HCT116 (cell line): Measurements from ENCODE around the gene ITSN1. TPM values are rescaled to one million over a fixed set of nuclear protein-coding genes. Genes with fewer than 3 reads are reported as not detected.

Experiments used
- ATAC-seq: fragments of 200-7000 bp; cut with Tn5 transposase; 2 replicates; pipeline ENCODE4 v1.9.1; 2020; ENCODE audit warnings: mild to moderate bottlenecking, moderate library complexity
- BruUV-seq: library from RNA; stranded (reverse); fragments of 400-500 nt; replicated peaks from 2 replicates; lab custom pipeline; 2021; lab: Mats Ljungman, UMichigan
- CTCF ChIA-PET: fragments of 300-600 bp; sonication (Branson Sonifier 250); formaldehyde crosslinking; loops from one replicate; lab custom pipeline; 2021; ENCODE audit warnings: antibody characterized with exemption; lab: Charles Lee
- POLR2A ChIA-PET: fragments of 300-600, 350-600 bp; sonication (Branson Sonifier 250); formaldehyde crosslinking; loops from one replicate; lab custom pipeline; 2021; ENCODE audit warnings: antibody characterized with exemption; lab: Charles Lee
- RAD21 ChIA-PET, 2 experiments: fragments of 300-600 bp; sonication (Branson Sonifier 250); formaldehyde crosslinking; loops; one replicate each; lab custom pipeline; 2023; ENCODE audit warnings: low total read pairs in 2 of 2; ENCODE audit not compliant: uncharacterized antibody in 2 of 2, unreplicated experiment in 2 of 2, low non-redundant PET in 1 of 2; lab: Charles Lee
- DNase-seq: peaks from one replicate; pipeline ENCODE4 v3.0.0-alpha.2; 2010; ENCODE audit warnings: low read depth, low spot score
- H2AFZ ChIP-seq: fragments of 200-600 bp; shearing (Covaris generic), sonication (generic); 2 replicates; pipeline ENCODE4 v1.6.1; 2017; ENCODE audit warnings: low read depth, mixed run types, mixed read lengths, antibody characterized with exemption, low read length; ENCODE audit not compliant: poor library complexity, severe bottlenecking
- H3K27ac ChIP-seq: 2 replicates; pipeline ENCODE4 v1.5.1; 2012; ENCODE audit warnings: low read depth, low read length
- H3K27me3 ChIP-seq: fragments of 200-600 bp; sonication (generic); 2 replicates; pipeline ENCODE4 v1.6.1; 2016; ENCODE audit warnings: mixed run types, low read length, mixed read lengths; ENCODE audit not compliant: insufficient read depth
- H3K36me3 ChIP-seq, 2 experiments: fragments of 200-500 bp in 1 of 2; fragments of 200-600 bp in 1 of 2; sonication (Bioruptor generic) in 1 of 2; sonication (generic) in 1 of 2; 2 replicates each; pipeline versions ENCODE4 v1.5.1 to v1.6.1; 2014 to 2016; ENCODE audit warnings: low read length in 2 of 2, inconsistent platforms in 1 of 2, mixed read lengths in 1 of 2, mixed run types in 1 of 2; ENCODE audit not compliant: insufficient read depth in 2 of 2, control insufficient read depth in 1 of 2
- H3K4me1 ChIP-seq, 2 experiments: fragments of 200-600 bp in 1 of 2; sonication (generic) in 1 of 2; 2 replicates each; pipeline versions ENCODE4 v1.5.1 to v1.6.1; 2012 to 2017; ENCODE audit warnings: low read length in 2 of 2, inconsistent platforms in 1 of 2, mild to moderate bottlenecking in 1 of 2, mixed read lengths in 1 of 2, mixed run types in 1 of 2, moderate library complexity in 1 of 2; ENCODE audit not compliant: insufficient read depth in 2 of 2, control insufficient read depth in 1 of 2
- H3K4me2 ChIP-seq: fragments of 200-600 bp; sonication (generic); 2 replicates; pipeline ENCODE4 v1.6.1; 2017; ENCODE audit warnings: mixed run types, low read length, mixed read lengths
- H3K4me3 ChIP-seq, 2 experiments: fragments of 200-600 bp in 1 of 2; sonication (generic) in 1 of 2; replicated peaks in 1 of 2; 2 replicates each; pipeline ENCODE4 v1.5.1; 2011 to 2016; ENCODE audit warnings: low read length in 2 of 2, control low read depth in 1 of 2, low read depth in 1 of 2, mild to moderate bottlenecking in 1 of 2, mixed read lengths in 1 of 2, mixed run types in 1 of 2
- H3K79me2 ChIP-seq: fragments of 200-600 bp; sonication (generic); 2 replicates; pipeline ENCODE4 v1.6.1; 2017; ENCODE audit warnings: mild to moderate bottlenecking, mixed run types, low read length, moderate library complexity, mixed read lengths; ENCODE audit not compliant: insufficient read depth
- H3K9ac ChIP-seq: fragments of 200-600 bp; sonication (generic); 2 replicates; pipeline ENCODE4 v1.6.1; 2016; ENCODE audit warnings: low read length, mixed read lengths
- H3K9me2 ChIP-seq: fragments of 200-600 bp; sonication (generic), shearing (Covaris generic); 2 replicates; pipeline ENCODE4 v1.6.1; 2017; ENCODE audit warnings: mixed run types, mild to moderate bottlenecking, moderate library complexity; ENCODE audit not compliant: insufficient read depth
- H3K9me3 ChIP-seq, 2 experiments: fragments of 200-500 bp in 1 of 2; fragments of 200-600 bp in 1 of 2; sonication (Bioruptor generic) in 1 of 2; sonication (generic) in 1 of 2; 2 replicates each; pipeline ENCODE4 v1.6.1; 2014 to 2017; ENCODE audit warnings: low read length in 2 of 2, mixed read lengths in 2 of 2, inconsistent platforms in 1 of 2, low read depth in 1 of 2, mild to moderate bottlenecking in 1 of 2, mixed run types in 1 of 2, moderate library complexity in 1 of 2; ENCODE audit not compliant: control insufficient read depth in 1 of 2, insufficient read depth in 1 of 2
- H4K20me1 ChIP-seq: fragments of 200-600 bp; sonication (generic), shearing (Covaris generic); 2 replicates; pipeline ENCODE4 v1.6.1; 2017; ENCODE audit warnings: mixed run types, mild to moderate bottlenecking, moderate library complexity; ENCODE audit not compliant: insufficient read depth
- ATF3 ChIP-seq: IDR thresholded peaks from 2 replicates; pipeline ENCODE4 v1.6.1; 2012
- CBX3 ChIP-seq: IDR thresholded peaks from 2 replicates; pipeline ENCODE4 v1.6.1; 2012; ENCODE audit warnings: low read depth
- CEBPB ChIP-seq: IDR thresholded peaks from 2 replicates; pipeline ENCODE4 v1.6.1; 2012; ENCODE audit warnings: low read depth
- EGR1 ChIP-seq: IDR thresholded peaks from 2 replicates; pipeline ENCODE4 v1.6.1; 2012; ENCODE audit warnings: low read depth
- EZH2 ChIP-seq: fragments of 200-600 bp; sonication (generic); IDR thresholded peaks from 2 replicates; pipeline ENCODE4 v1.6.1; 2017; ENCODE audit warnings: antibody characterized with exemption, mixed run types
- EZH2phosphoT487 ChIP-seq: fragments of 200-600 bp; IDR thresholded peaks from 2 replicates; pipeline ENCODE4 v1.6.1; 2018; ENCODE audit warnings: antibody characterized with exemption, borderline replicate concordance
- FOSL1 ChIP-seq: IDR thresholded peaks from 2 replicates; pipeline ENCODE4 v1.6.1; 2012; ENCODE audit warnings: low read depth
- MAX ChIP-seq: IDR thresholded peaks from 2 replicates; pipeline ENCODE4 v1.6.1; 2012
- RAD21 ChIP-seq: IDR thresholded peaks from 2 replicates; pipeline ENCODE4 v1.6.1; 2012; ENCODE audit warnings: low read depth, mild to moderate bottlenecking
- REST ChIP-seq: IDR thresholded peaks from 2 replicates; pipeline ENCODE4 v1.6.1; 2012; ENCODE audit warnings: low read depth
- SIN3A ChIP-seq: IDR thresholded peaks from 2 replicates; pipeline ENCODE4 v1.6.1; 2012; ENCODE audit warnings: low read depth
- SP1 ChIP-seq: IDR thresholded peaks from 2 replicates; pipeline ENCODE4 v1.6.1; 2012; ENCODE audit warnings: low read depth
- SRF ChIP-seq: IDR thresholded peaks from 2 replicates; pipeline ENCODE4 v1.6.1; 2012; ENCODE audit warnings: low read depth
- YY1 ChIP-seq: IDR thresholded peaks from 2 replicates; pipeline ENCODE4 v1.6.1; 2011; ENCODE audit warnings: low read length, low read depth, moderate library complexity, mild to moderate bottlenecking; ENCODE audit not compliant: insufficient replicate concordance; ENCODE audit errors: extremely low read depth
- ZBTB33 ChIP-seq: IDR thresholded peaks from 2 replicates; pipeline ENCODE4 v1.6.1; 2011; ENCODE audit warnings: mild to moderate bottlenecking, low read length, moderate library complexity; ENCODE audit not compliant: insufficient replicate concordance; ENCODE audit errors: extremely low read depth
- ZFX ChIP-seq: fragments of 450-650 bp; IDR thresholded peaks from 2 replicates; pipeline ENCODE4 v1.6.1; 2017
- intact Hi-C: fragments of 100-400 bp; cut with micrococcal nuclease; formaldehyde crosslinking; loops from 2 replicates; pipeline ENCODE4 v1.10.0; 2022
- total RNA-seq: library from RNA; stranded (reverse); gene quantifications from one replicate; pipeline ENCODE4 v1.2.1, GENCODE V29; 2021; ENCODE audit not compliant: unreplicated experiment

Gene ITSN1
- total RNA-seq, 1 experiment from 2014 or later, result 25.8 TPM

- DNase-seq (no peak), ATAC-seq (no peak)
- Histone ChIP-seq H3K36me3 (no peaks in the 10 kb centered on the region), H3K9me2 (no peaks in the 10 kb centered on the region), H4K20me1 (no peaks in the 10 kb centered on the region), H3K27me3 (no peaks in the 10 kb centered on the region), H3K79me2 (no peaks in the 10 kb centered on the region), H3K4me1 (0 out of 4 replicates have a peak, but pooled peaks cover 0 to 3% of the 10 kb centered on the region in 2 experiments), H2AFZ (no peak overlapping the region), H3K27ac (no peak overlapping the region), H3K4me2 (no peak overlapping the region), H3K4me3 (no peak overlapping the region), H3K9ac (no peak overlapping the region), H3K9me3 (no peaks in the 10 kb centered on the region)
- ChIA-PET CTCF (interaction anchor here (2.5 kb wide), 1 partner anchor 14 kb away, joined by 8 read pairs; no protein-coding TSS in a partner anchor), RAD21 (no interaction called here), POLR2A (interaction anchor here (1.4 kb wide), 1 partner anchor 9 kb away, joined by 5 read pairs; no protein-coding TSS in a partner anchor)
- TF ChIP-seq EZH2phosphoT487, result no peak
- no TSS peak for BruUV-seq
- intact Hi-C loops, result no loop called here
Measured at GRCh38 chr21:33938381-33938780, 296.1 kb downstream of the ITSN1 start.

GRCh38 chr21:33939226-33939625, 296.9 kb downstream of the ITSN1 start:
- H3K9me2 ChIP-seq, result no peaks in the 10 kb centered on the region
- H3K79me2 ChIP-seq, result no peaks in the 10 kb centered on the region
- no peaks in the 10 kb centered on the region for H3K9me3 ChIP-seq
- H3K4me3 ChIP-seq, result no peak overlapping the region
- no peaks in the 10 kb centered on the region for H3K36me3 ChIP-seq
- POLR2A ChIA-PET, result interaction anchor here (1.4 kb wide), 1 partner anchor 8 kb away, joined by 5 read pairs; no protein-coding TSS in a partner anchor
- H3K27me3 ChIP-seq, result no peaks in the 10 kb centered on the region
- RAD21 ChIA-PET, result no interaction called here
- no peak overlapping the region for H3K9ac ChIP-seq
- no peak for DNase-seq
- H2AFZ ChIP-seq, result no peak overlapping the region
- H3K4me1 ChIP-seq, result 0 out of 4 replicates have a peak, but pooled peaks cover 0 to 3% of the 10 kb centered on the region in 2 experiments
- CTCF ChIA-PET, result interaction anchor here (2.5 kb wide), 1 partner anchor 15 kb away, joined by 8 read pairs; no protein-coding TSS in a partner anchor
- no peak for ATAC-seq
- no peak overlapping the region for H3K27ac ChIP-seq
- no peak overlapping the region for H3K4me2 ChIP-seq
- BruUV-seq, result no TSS peak
- no peaks in the 10 kb centered on the region for H4K20me1 ChIP-seq
- intact Hi-C loops, result no loop called here
- TF ChIP-seq FOSL1 (no peak), CBX3 (no peak), ZBTB33 (no peak), REST (no peak), RAD21 (no peak), SIN3A (no peak), SRF (no peak), EZH2 (no peak), SP1 (no peak), ATF3 (no peak), MAX (no peak), YY1 (no peak), EGR1 (no peak), CEBPB (no peak), ZFX (no peak)
